Measurements from ENCODE around the gene SUMO1. TPM values are rescaled to one million over a fixed set of nuclear protein-coding genes. Genes with fewer than 3 reads are reported as not detected.

The SUMO1 gene
- total RNA-seq, 2 donors from 2014 or later = 168 to 183 TPM

GRCh38 chr2:202169832-202170424, 68.5 kb downstream of the SUMO1 start:
- H3K27me3 ChIP-seq (ENCODE audit: control insufficient read depth, insufficient read depth, low read length, poor library complexity, severe bottlenecking) = no peaks in the 10 kb centered on the region
- peaks cover 32% of the 10 kb centered on the region for H3K27me3 Mint-ChIP-seq (ENCODE audit: insufficient read depth)
- 88 to 93% methylated on average over 7 to 8 of the region's 8 CpGs for WGBS, 2 experiments (ENCODE audit: insufficient coverage in 1 of 2, insufficient read length in 1 of 2)
- H3K9ac ChIP-seq (ENCODE audit: extremely low read depth, low read length, poor library complexity, severe bottlenecking) = no peak overlapping the region
- H3K4me3 ChIP-seq (ENCODE audit: low read length) = no peak overlapping the region
- H3K27ac ChIP-seq (ENCODE audit: low read depth, low read length) = no peak overlapping the region
- peaks cover under 1% of the 10 kb centered on the region for H3K9me3 Mint-ChIP-seq
- H3K4me1 ChIP-seq (ENCODE audit: control insufficient read depth, insufficient read depth, low read length) = peaks cover 4% of the 10 kb centered on the region
- DNase-seq = no peak
- H3K4me1 Mint-ChIP-seq = peaks cover 26% of the 10 kb centered on the region
- no peak for TF ChIP-seq CTCF (conservative IDR thresholded peaks at IDR 0.05)
- no peak overlapping the region for H3K4me3 Mint-ChIP-seq
- H3K27ac Mint-ChIP-seq = no peak overlapping the region
- H3K36me3 ChIP-seq (ENCODE audit: control insufficient read depth, insufficient read depth, low read length) = no peaks in the 10 kb centered on the region
- H3K9me3 ChIP-seq (ENCODE audit: control insufficient read depth, low read length) = peaks cover under 1% of the 10 kb centered on the region
- H3K36me3 Mint-ChIP-seq (ENCODE audit: low read depth) = no peaks in the 10 kb centered on the region

- H3K27ac ChIP-seq (ENCODE audit: low read depth, low read length) = no peak overlapping the region
- H3K27me3 ChIP-seq (ENCODE audit: control insufficient read depth, insufficient read depth, low read length, poor library complexity, severe bottlenecking) = no peaks in the 10 kb centered on the region
- DNase-seq = no peak
- no peak overlapping the region for H3K9ac ChIP-seq (ENCODE audit: extremely low read depth, low read length, poor library complexity, severe bottlenecking)
- no peak for TF ChIP-seq CTCF (conservative IDR thresholded peaks at IDR 0.05)
- no peaks in the 10 kb centered on the region for H3K36me3 Mint-ChIP-seq (ENCODE audit: low read depth)
- no peaks in the 10 kb centered on the region for H3K9me3 Mint-ChIP-seq
- H3K27ac Mint-ChIP-seq = no peak overlapping the region
- peaks cover 7% of the 10 kb centered on the region for H3K4me1 ChIP-seq (ENCODE audit: control insufficient read depth, insufficient read depth, low read length)
- H3K27me3 Mint-ChIP-seq (ENCODE audit: insufficient read depth) = peaks cover 32% of the 10 kb centered on the region
- H3K4me1 Mint-ChIP-seq = peaks cover 31% of the 10 kb centered on the region
- H3K36me3 ChIP-seq (ENCODE audit: control insufficient read depth, insufficient read depth, low read length) = no peaks in the 10 kb centered on the region
- no peak overlapping the region for H3K4me3 ChIP-seq (ENCODE audit: low read length)
- no peaks in the 10 kb centered on the region for H3K9me3 ChIP-seq (ENCODE audit: control insufficient read depth, low read length)
- no peak overlapping the region for H3K4me3 Mint-ChIP-seq
These were observed 69.3 kb downstream of the SUMO1 start for GRCh38 chr2:202169131-202169530.

- H3K27ac Mint-ChIP-seq = no peak overlapping the region
- H3K9me3 Mint-ChIP-seq = no peaks in the 10 kb centered on the region
- Histone ChIP-seq H3K27ac (ENCODE audit: low read depth, low read length) (no peak overlapping the region), H3K27me3 (ENCODE audit: control insufficient read depth, insufficient read depth, low read length, poor library complexity, severe bottlenecking) (no peaks in the 10 kb centered on the region), H3K9me3 (ENCODE audit: control insufficient read depth, low read length) (no peaks in the 10 kb centered on the region), H3K4me3 (ENCODE audit: low read length) (no peak overlapping the region), H3K4me1 (ENCODE audit: control insufficient read depth, insufficient read depth, low read length) (peaks cover 11% of the 10 kb centered on the region), H3K9ac (ENCODE audit: extremely low read depth, low read length, poor library complexity, severe bottlenecking) (no peak overlapping the region), H3K36me3 (ENCODE audit: control insufficient read depth, insufficient read depth, low read length) (no peaks in the 10 kb centered on the region)
- no peaks in the 10 kb centered on the region for H3K36me3 Mint-ChIP-seq (ENCODE audit: low read depth)
- peaks cover 12% of the 10 kb centered on the region for H3K27me3 Mint-ChIP-seq (ENCODE audit: insufficient read depth)
- no peak for TF ChIP-seq CTCF (conservative IDR thresholded peaks at IDR 0.05)
- no peak overlapping the region for H3K4me3 Mint-ChIP-seq
- no peak for DNase-seq
- 96% methylated on average over 1 of the region's 1 CpG; no CpG with 5 or more reads in 1 of the 2 experiments for WGBS, 2 experiments (ENCODE audit: insufficient coverage in 1 of 2, insufficient read length in 1 of 2)
- H3K4me1 Mint-ChIP-seq = peaks cover 43% of the 10 kb centered on the region
These were observed 72.5 kb downstream of the SUMO1 start for GRCh38 chr2:202165945-202166344.
